HG03039 (cell line): Measurements from ENCODE around the gene ANO2.

Experiments used
- ATAC-seq: cut with Tn5 transposase; IDR thresholded peaks from one replicate; pipeline ENCODE4 v1.9.1; 2021; ENCODE audit warnings: mild to moderate bottlenecking, moderate library complexity; ENCODE audit not compliant: unreplicated experiment

Gene ANO2

GRCh38 chr12:5945071-5946008 lies at the start of gene ANO2:
TSS of gene ANO2 (minus strand) at chr12:5945259. CDS start at chr12:5945217, 42 bp downstream.
- ATAC-seq = no peak

DNA sequence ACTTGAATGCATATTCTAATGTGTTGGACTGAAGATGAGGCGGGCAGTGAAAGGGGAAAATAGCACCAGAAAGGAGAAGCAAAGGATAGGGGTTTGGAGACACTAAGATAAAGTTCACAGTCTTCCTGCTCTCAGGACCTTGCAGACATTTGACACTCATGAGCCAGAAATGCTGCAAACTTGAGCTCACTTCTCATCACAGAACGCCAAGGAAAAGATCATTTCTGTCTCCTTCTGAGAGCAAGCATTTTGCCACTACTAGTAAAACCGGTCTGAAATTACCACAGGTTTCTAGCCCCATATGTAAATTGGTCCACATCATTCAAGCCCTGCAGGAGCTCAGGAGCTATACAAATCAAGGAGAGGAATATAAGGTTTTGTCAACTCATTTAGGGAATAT lies 44.6 kb upstream of the ANO2 start:
- ATAC-seq = no peak

DNA sequence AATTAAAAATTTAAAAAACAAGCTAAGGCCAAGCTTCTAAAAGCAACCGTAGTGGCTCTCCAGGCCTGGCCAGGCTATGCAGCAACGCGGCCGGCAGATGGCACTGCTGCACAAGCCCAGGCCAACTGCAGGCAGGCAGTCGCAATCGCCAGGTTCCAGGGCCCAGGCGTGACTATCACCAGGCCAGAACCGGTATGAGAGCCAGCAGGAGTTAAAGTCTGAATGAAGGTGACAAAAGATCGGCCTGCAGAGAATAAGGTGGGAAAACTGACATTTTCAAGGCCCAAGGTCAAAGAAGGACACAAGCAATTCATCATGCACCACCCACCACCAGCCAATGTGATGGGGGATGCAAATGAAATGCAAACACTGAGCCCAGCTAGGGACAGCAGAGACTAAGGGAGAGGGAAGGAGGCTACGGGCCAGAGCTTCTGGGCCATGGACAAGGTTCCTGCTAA lies 43.6 kb upstream of the ANO2 start:
- ATAC-seq = peak; percentile 61

DNA sequence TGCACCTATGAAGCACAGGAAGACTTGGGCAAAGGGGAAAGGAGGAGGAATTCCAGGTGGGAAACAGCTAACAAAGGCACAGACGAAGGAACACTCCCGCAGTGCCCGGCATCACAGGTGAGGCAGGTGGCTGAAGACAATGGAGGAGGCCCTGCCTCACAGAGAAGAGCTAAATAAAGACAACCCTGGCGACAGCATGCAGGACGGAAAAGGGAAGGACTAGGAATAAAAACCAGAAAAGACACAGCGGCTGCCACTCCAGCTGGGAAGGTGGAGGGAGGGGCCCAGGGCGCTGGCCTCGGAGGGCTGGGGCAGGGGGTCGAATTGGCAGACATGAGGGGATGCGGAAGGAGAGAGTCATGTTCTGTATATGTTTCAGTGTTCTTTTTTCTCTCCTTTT lies 43.0 kb upstream of the ANO2 start:
- ATAC-seq = no peak

GRCh38 chr12:5987573-5987972 lies 42.5 kb upstream of the ANO2 start:
- ATAC-seq = no peak

DNA sequence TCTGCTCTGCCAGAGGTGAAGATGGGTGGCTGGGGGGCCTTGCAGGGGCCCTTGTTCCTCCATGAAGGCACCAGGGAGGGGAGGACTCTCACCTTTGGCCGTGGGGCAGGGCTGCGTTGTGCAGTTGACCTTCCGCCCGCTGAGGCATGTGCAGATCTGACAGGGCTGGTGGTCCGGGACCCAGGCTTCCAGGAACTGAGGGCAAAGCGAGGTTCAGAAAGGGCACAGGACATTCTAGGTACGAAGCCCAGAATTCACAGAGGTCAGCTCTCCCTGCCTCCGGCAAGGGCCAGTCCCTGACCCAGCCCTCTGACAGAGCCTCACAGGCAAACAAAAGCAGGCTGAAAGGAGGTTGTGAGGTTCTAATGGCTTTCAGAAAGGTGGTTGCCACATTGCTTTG lies 40.4 kb upstream of the ANO2 start:
- no peak for ATAC-seq

- no peak for ATAC-seq
Measured at GRCh38 chr12:5984873-5985272, 39.8 kb upstream of the ANO2 start.

DNA sequence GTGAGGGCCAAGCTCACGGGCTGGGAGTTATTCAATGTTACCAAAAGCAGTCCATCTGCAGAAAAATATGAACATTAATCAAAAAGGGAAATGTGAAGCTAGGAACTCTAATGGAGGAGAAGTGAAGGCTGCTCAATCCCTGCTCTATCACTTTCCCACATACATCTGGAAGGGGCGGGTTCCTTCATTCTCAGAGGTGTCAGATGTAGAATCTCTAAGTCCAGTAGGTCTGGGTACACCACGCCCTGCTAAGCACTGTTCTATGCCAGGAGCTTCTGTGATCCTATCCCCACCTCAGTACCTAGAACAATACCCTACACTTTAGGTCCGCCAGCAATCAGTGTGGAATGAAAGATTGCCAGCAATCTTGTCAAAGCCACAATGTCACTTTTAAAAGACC lies 37.0 kb upstream of the ANO2 start:
- no peak for ATAC-seq

DNA sequence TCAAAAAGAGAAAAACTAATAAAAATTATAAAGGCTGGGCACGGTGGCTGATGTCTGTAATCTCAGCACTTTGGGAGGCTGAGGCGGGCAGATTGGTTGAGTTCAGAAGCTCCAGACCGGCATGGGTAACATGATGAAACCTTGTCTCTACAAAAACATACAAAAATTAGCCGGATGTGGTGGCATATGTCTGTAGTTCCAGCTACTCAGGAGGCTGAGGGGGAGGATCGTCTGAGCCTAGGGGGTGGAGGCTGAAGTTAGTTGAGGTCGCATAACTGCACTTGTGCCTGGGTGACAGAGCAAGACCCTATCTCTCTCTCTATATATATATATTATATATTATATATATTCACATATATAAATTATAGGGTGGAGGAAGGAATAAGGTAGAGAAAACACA lies 32.5 kb upstream of the ANO2 start:
- no peak for ATAC-seq

- ATAC-seq = no peak
Measured at GRCh38 chr12:5976711-5977110, 31.7 kb upstream of the ANO2 start.

DNA sequence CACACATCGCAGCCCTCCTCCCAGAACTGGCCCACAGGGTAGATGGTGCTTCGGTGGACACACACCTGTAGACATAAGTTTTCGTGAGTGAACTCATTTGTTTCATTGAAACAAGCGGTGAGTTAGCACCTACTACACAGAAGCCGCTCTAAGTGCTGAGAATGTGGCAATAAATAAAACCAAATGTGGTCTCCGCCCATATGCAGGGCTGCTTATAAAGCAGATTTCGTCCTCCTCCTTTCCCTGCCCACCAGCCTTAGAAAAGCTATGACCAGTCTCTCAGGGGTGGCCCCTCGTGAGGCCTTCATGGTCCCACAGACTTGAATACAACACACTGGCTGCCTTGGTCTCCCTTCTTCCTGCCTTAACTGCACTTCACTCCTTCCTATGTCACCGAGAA lies 31.1 kb upstream of the ANO2 start:
- no peak for ATAC-seq

DNA sequence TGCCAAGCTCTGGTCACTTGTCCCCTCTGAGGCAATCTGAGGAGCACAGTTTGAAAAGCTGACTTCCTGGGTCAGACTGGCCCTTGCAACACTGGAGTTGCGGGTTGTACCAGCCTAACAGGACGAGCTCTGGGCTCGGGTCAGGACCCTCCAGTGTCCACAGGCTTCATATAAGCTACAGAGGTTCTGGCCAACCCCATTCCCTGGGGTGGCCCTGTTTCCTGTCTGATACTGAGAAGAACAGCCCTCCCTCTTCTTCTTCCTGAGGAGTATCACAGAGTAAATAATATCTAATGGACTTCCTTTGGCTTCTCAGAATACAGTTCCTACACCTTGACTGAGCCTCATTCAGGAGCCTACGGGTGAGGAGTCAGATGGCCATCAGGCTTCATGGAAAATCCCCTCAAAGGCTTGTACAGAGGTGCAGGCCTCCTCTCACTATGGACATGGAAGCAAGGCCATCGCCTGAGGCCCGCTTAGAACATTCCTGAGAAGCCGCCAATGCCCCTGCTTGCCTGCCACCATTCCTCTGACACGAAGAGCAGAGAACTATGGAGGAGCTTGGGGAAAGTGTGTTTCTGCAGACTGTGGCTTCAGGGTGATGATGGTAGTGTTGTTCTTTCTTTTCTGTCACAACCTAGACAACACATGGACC lies 28.5 kb upstream of the ANO2 start:
- no peak for ATAC-seq

DNA sequence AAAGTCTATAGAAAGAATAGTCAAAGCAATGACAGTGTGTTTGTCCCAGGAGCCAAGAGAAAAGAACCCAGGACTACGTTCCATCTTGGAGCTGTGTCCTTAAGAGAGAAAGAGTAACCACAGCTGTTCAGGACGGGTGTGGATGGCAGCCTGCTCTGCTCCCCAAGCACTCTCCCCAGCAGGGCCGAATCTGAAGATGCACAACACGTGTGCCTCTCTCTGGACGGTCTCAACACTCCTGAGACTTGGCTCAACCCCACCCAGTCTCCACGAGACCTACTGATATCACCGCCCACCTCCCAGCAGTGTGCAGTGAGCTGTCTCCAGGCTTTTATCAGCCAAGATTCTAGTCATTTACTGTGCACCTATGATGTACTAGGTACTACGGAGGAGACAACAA lies 27.3 kb upstream of the ANO2 start:
- ATAC-seq = no peak

DNA sequence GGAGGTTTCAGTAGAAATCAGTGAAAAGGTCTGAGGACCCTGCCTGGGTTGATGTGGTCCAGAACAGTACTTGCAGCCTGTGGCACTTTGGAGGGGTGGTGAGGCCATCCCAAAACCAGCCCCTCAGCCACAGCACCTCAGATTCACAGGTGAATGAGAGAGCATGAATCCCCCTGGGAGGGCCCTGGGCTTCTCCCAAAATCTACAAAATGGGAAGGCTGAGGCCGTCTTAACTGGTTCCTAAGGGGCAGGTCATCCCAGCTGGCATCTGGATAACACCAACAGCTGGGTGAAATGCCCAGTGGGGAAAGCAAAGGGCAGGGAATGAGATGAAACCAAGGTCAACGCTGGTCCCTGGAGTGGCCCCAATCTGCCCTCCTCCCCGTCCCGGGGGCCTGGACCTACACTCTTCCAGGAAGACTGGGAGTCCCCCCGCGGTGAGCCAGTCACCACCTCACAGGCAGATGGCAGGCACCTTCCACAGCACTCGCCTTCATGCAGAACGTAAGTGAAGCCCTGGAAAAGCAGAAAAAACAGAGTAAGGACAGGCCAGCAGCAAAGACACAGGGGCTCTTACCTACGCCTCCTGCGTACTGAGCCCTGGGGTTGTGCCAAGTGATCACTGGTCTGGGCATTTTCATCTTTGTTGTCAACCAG lies 26.3 kb upstream of the ANO2 start:
- ATAC-seq = no peak

DNA sequence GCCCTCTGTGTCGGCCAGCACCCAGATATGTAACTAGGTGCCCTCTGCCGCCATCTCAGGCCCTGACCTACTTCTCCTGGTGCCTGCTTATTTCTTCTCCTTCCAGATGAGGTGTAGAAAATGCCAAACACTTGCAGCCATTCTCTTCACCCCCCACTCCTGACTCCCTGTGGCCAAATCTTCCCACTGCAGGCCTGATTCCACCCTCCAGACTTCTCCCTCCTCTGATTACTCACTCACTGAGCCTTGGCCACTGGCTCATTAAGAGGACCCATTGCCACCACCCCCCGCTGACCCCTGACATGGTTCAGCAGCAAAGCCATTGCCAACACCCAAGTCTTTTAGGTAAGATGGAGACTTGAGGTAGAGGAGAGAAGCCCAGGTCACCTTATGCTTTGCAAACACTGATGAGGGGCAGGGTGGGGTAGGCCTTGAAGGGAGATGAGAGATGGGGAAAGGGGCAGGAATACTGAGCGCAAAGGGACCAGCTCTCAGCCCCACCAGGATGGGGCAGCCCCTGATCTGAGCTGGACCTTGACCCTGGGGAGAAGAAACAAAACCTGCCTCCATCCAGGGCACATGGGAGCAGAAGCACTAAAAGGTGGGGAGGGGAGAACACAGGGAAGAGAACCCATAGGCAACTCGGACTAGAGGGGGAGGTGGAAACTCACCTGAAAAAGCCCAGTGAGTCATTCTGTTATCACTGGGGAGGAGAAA lies 25.1 kb upstream of the ANO2 start:
- ATAC-seq = no peak

GRCh38 chr12:5969156-5969973 lies 24.3 kb upstream of the ANO2 start:
- no peak for ATAC-seq

- no peak for ATAC-seq
Measured at GRCh38 chr12:5967645-5968415, 22.8 kb upstream of the ANO2 start.

DNA sequence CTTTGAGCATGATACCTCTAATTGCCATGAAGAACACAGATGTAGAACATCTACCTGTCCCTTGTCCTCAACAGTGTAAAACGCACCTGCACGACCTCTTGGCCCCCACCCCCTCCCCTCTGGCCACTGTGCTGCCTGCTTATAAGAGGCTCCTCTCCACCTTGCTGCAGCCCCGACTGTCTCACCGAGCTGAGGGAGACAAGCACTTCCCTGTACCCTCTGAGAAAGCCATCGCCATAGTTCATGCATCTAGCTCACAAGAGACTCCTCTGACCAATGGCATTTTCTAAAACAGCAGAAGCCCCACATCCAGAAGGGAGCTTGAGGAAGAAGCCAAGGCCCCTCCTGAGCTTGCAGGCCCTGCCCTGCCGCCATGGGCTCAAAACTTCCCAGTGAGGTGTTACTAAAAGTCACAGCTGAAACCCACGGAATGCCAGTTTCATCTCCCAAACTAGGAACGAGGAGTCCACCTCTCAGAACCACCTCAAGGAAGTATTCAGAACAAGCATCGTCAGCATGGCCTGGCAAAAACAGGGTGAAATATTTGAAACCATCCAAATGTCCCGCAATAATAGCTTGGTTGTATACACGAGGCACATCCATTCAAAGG lies 21.5 kb upstream of the ANO2 start:
- no peak for ATAC-seq

DNA sequence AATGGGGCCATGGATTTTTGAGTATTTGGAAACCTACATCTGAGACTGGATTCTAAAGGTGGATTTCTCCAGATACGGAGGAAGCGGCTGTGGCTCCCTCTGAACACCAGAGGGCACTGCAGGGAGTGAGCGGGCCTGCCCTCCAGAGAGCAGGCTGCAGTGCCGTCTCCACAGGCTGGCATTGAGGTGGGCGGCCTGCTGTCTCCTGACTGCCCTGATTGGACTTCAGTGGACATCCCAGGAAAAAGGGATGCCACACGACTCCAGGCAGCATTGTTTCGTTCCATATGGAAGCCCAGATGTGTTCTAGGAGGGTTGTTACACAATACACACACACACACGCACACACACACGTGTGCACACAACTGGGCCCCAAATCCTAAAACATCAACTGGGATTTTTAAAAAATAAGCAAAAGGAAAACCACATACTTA lies 20.9 kb upstream of the ANO2 start:
- no peak for ATAC-seq
